ENCODE data around the gene CDK5RAP1.

DNA sequence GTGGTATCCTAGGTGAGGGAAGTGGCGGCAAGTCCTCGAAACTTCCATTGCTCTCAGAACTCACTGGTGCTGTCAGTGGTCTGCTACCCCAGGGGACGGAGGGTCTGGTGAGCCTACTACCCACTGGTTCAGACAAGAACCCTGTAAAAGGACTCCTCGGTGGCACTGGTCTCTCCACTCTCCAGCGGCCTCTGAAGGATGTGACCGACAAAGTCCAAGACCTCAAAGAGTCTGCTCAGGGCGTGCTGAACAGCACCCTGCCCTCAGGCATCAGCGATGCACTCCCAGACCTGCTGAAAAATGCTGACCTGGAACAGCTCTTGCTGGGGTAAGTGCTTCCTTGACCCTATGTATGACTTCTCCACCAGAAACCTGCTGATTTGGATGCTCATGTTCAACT lies 51.8 kb downstream of the CDK5RAP1 start:
- TF ChIP-seq, protein P1, sequence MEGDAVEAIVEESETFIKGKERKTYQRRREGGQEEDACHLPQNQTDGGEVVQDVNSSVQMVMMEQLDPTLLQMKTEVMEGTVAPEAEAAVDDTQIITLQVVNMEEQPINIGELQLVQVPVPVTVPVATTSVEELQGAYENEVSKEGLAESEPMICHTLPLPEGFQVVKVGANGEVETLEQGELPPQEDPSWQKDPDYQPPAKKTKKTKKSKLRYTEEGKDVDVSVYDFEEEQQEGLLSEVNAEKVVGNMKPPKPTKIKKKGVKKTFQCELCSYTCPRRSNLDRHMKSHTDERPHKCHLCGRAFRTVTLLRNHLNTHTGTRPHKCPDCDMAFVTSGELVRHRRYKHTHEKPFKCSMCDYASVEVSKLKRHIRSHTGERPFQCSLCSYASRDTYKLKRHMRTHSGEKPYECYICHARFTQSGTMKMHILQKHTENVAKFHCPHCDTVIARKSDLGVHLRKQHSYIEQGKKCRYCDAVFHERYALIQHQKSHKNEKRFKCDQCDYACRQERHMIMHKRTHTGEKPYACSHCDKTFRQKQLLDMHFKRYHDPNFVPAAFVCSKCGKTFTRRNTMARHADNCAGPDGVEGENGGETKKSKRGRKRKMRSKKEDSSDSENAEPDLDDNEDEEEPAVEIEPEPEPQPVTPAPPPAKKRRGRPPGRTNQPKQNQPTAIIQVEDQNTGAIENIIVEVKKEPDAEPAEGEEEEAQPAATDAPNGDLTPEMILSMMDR (IDR thresholded peaks at IDR 0.05) = no peak
- TF ChIP-seq POLR2A (IDR thresholded peaks at IDR 0.05) (no peak), POLR2AphosphoS5 (IDR thresholded peaks at IDR 0.05) (no peak)
